Keratinocyte (primary cell): Measurements from ENCODE around the gene PDE3A. TPM values are rescaled to one million over a fixed set of nuclear protein-coding genes. Genes with fewer than 3 reads are reported as not detected.

ENCODE experiments used
- DNase-seq: peaks from one replicate; pipeline ENCODE4 v3.0.0-alpha.2; 2011; ENCODE audit warnings: low read depth, missing footprints, low spot score
- FAIRE-seq: peaks from 2 replicates; lab custom pipeline; 2011; peaks lifted over from hg19 to GRCh38; lab: Jason Lieb, UNC
- H2AFZ ChIP-seq: 2 replicates; pipeline ENCODE4 v1.6.0; 2012; ENCODE audit warnings: low read length, control low read depth, inconsistent platforms; ENCODE audit not compliant: control insufficient read depth
- H3K27ac ChIP-seq: 2 replicates; pipeline ENCODE4 v1.5.1; 2011; ENCODE audit warnings: low read length; ENCODE audit not compliant: control insufficient read depth, insufficient read depth
- H3K27me3 ChIP-seq: 3 replicates; pipeline ENCODE4 v1.6.0; 2011; ENCODE audit warnings: low read length; ENCODE audit not compliant: control insufficient read depth, insufficient read depth; ENCODE audit errors: extremely low read depth
- H3K36me3 ChIP-seq, 2 experiments: 2 replicates in 1 of 2; 3 replicates in 1 of 2; pipeline ENCODE4 v1.5.1; 2011; ENCODE audit warnings: low read length in 2 of 2, mild to moderate bottlenecking in 1 of 2; ENCODE audit not compliant: control insufficient read depth in 2 of 2, insufficient read depth in 2 of 2; ENCODE audit errors: extremely low read depth in 1 of 2
- H3K4me1 ChIP-seq: 3 replicates; pipeline ENCODE4 v1.5.1; 2011; ENCODE audit warnings: low read length; ENCODE audit not compliant: control insufficient read depth, insufficient read depth; ENCODE audit errors: extremely low read depth
- H3K4me2 ChIP-seq: 3 replicates; pipeline ENCODE4 v1.6.0; 2011; ENCODE audit warnings: low read depth, low read length; ENCODE audit not compliant: control insufficient read depth, insufficient read depth; ENCODE audit errors: extremely low read depth
- H3K4me3 ChIP-seq, 3 experiments: fragments of 200-600 bp in 1 of 3; sonication (generic) in 1 of 3; 2 replicates in 2 of 3; 3 replicates in 1 of 3; pipeline ENCODE4 v1.5.1; 2011 to 2016; ENCODE audit warnings: low read length in 3 of 3, mild to moderate bottlenecking in 3 of 3, control low read depth in 2 of 3, inconsistent platforms in 1 of 3, low read depth in 1 of 3, mixed read lengths in 1 of 3, mixed run types in 1 of 3, moderate library complexity in 1 of 3; ENCODE audit not compliant: control insufficient read depth in 2 of 3, insufficient read depth in 2 of 3; ENCODE audit errors: extremely low read depth in 1 of 3
- H3K79me2 ChIP-seq: 2 replicates; pipeline ENCODE4 v1.6.0; 2012; ENCODE audit warnings: low read length; ENCODE audit not compliant: control insufficient read depth, insufficient read depth
- H3K9ac ChIP-seq: 3 replicates; pipeline ENCODE4 v1.6.0; 2011; ENCODE audit warnings: low read length; ENCODE audit not compliant: control insufficient read depth, insufficient read depth; ENCODE audit errors: extremely low read depth
- H3K9me1 ChIP-seq: 3 replicates; pipeline ENCODE4 v1.6.0; 2011; ENCODE audit warnings: low read length; ENCODE audit not compliant: control insufficient read depth, insufficient read depth; ENCODE audit errors: extremely low read depth
- H3K9me3 ChIP-seq: 2 replicates; pipeline ENCODE4 v1.5.1; 2012; ENCODE audit warnings: low read depth, low read length; ENCODE audit not compliant: control insufficient read depth
- H4K20me1 ChIP-seq: 3 replicates; pipeline ENCODE4 v1.6.0; 2011; ENCODE audit warnings: low read length; ENCODE audit not compliant: control insufficient read depth, insufficient read depth; ENCODE audit errors: extremely low read depth
- EZH2 ChIP-seq: IDR thresholded peaks from one replicate; pipeline ENCODE4 v1.6.1; 2012; ENCODE audit warnings: inconsistent platforms, mild to moderate bottlenecking, low read length, moderate library complexity
- dilution Hi-C: fragments of 300-500 bp; cut with MboI; formaldehyde crosslinking; loops from one replicate; pipeline ENCODE4 v1.7.0; 2020; ENCODE audit warnings: low sequenced_read_pairs; ENCODE audit not compliant: extremely low pct_ligation_motif_present
- polyA plus RNA-seq, 5 experiments: library from polyadenylated mRNA; depleted of rRNA in 3 of 5; stranded (reverse) in 3 of 5; stranded (forward) in 1 of 5; unstranded in 1 of 5; fragments of >200 nt; gene quantifications; 1 replicate in 1 of 5; 2 replicates in 3 of 5; 3 replicates in 1 of 5; pipeline versions ENCODE4 v1.2.1 to v1.2.3, GENCODE V29; 2011 to 2012; ENCODE audit warnings: missing spikeins in 2 of 5, low read depth in 1 of 5, low replicate concordance in 1 of 5
- TF ChIP-seq, protein P1 (sequence below), 3 experiments: IDR thresholded peaks in 1 of 3; conservative IDR thresholded peaks in 1 of 3; optimal IDR thresholded peaks in 1 of 3; 2 replicates in 2 of 3; 3 replicates in 1 of 3; pipeline versions ENCODE3 to v1.5.1; 2011; ENCODE audit warnings: low read length in 3 of 3, mild to moderate bottlenecking in 3 of 3, moderate library complexity in 2 of 3, control low read depth in 1 of 3, inconsistent platforms in 1 of 3; ENCODE audit not compliant: insufficient read depth in 2 of 3; ENCODE audit errors: extremely low read depth in 1 of 3

PDE3A gene
- polyA plus RNA-seq, 1 donor (not counting 4 experiments of a cell fraction or from before 2014, with no cell fraction given): 0.01 TPM

DNA sequence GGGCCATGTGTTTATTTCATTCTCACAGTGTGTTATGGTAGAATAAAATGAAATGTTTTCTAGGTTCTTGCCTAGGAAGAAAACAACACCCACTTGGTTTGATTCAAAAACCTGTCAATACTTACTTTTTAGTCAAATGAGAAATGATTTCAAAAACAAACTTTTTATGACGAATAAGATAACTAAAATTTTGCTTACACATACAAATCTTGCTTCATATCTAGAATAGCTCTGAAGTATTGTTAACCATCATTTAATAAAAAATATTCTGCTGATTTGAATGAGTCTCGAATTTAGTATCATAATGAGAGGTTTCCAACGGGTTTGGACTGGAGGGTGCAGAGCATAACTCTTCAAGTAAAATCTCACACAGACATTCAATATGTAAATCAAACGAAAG lies 350.0 kb downstream of the PDE3A start:
- Histone ChIP-seq H3K9me1 (no peaks in the 10 kb centered on the region), H4K20me1 (no peaks in the 10 kb centered on the region), H3K9ac (no peak overlapping the region), H3K4me1 (no peaks in the 10 kb centered on the region), H3K27ac (no peak overlapping the region), H2AFZ (no peak overlapping the region), H3K36me3 (no peaks in the 10 kb centered on the region), H3K9me3 (no peaks in the 10 kb centered on the region), H3K79me2 (no peaks in the 10 kb centered on the region), H3K4me3 (no peak overlapping the region), H3K4me2 (no peak overlapping the region), H3K27me3 (no peaks in the 10 kb centered on the region)
- TF ChIP-seq EZH2: no peak
- TF ChIP-seq, protein P1, sequence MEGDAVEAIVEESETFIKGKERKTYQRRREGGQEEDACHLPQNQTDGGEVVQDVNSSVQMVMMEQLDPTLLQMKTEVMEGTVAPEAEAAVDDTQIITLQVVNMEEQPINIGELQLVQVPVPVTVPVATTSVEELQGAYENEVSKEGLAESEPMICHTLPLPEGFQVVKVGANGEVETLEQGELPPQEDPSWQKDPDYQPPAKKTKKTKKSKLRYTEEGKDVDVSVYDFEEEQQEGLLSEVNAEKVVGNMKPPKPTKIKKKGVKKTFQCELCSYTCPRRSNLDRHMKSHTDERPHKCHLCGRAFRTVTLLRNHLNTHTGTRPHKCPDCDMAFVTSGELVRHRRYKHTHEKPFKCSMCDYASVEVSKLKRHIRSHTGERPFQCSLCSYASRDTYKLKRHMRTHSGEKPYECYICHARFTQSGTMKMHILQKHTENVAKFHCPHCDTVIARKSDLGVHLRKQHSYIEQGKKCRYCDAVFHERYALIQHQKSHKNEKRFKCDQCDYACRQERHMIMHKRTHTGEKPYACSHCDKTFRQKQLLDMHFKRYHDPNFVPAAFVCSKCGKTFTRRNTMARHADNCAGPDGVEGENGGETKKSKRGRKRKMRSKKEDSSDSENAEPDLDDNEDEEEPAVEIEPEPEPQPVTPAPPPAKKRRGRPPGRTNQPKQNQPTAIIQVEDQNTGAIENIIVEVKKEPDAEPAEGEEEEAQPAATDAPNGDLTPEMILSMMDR (optimal IDR thresholded peaks at IDR 0.05 in 1 of 3, IDR thresholded peaks at IDR 0.05 in 1 of 3, conservative IDR thresholded peaks at IDR 0.05 in 1 of 3; ENCODE audit: extremely low read depth in 1 of 3, insufficient read depth in 2 of 3, low read length in 3 of 3): no peak
- DNase-seq: no peak
- FAIRE-seq: no peak
- dilution Hi-C loops: no loop called here

DNA sequence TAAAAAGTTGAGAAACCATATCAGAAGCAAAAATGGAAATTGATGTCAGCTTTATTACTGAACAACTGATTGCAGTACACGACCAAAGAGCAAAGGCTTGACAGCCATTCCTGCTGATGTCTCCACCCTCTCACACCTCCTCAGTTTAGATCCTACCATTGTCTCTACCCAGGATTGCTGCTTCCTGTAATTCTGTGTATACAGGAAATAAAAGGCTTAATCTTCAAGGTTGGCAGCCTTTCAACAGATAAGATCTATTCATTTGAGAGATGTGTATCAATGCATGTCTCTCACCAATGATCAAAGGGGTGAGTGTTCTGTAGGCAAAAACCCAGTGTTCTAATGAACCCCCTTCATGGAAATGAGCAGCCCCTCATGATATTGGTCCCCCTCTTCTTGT lies 353.8 kb downstream of the PDE3A start:
- no peaks in the 10 kb centered on the region for H3K27me3 ChIP-seq
- DNase-seq (no peak), FAIRE-seq (no peak)
- H4K20me1 ChIP-seq: no peaks in the 10 kb centered on the region
- no peak overlapping the region for H3K4me2 ChIP-seq
- H3K36me3 ChIP-seq: no peaks in the 10 kb centered on the region
- no peaks in the 10 kb centered on the region for H3K9me1 ChIP-seq
- no peak overlapping the region for H2AFZ ChIP-seq
- no peak overlapping the region for H3K4me3 ChIP-seq
- no peaks in the 10 kb centered on the region for H3K4me1 ChIP-seq
- no peak overlapping the region for H3K9ac ChIP-seq
- dilution Hi-C loops: no loop called here
- no peak for TF ChIP-seq EZH2
- TF ChIP-seq, protein P1 (optimal IDR thresholded peaks at IDR 0.05 in 1 of 3, IDR thresholded peaks at IDR 0.05 in 1 of 3, conservative IDR thresholded peaks at IDR 0.05 in 1 of 3; ENCODE audit: extremely low read depth in 1 of 3, insufficient read depth in 2 of 3, low read length in 3 of 3): no peak
- H3K79me2 ChIP-seq: no peaks in the 10 kb centered on the region
- no peaks in the 10 kb centered on the region for H3K9me3 ChIP-seq
- no peak overlapping the region for H3K27ac ChIP-seq
